Tibial artery (tissue), 4 donors: ENCODE data around the gene SIRPA.

Experiments
- DNase-seq, 2 donors: peaks; one replicate each; pipeline ENCODE4 v3.0.0-alpha.2; 2019
- H3K27ac ChIP-seq, 2 donors: fragments of 200-600 bp; sonication (generic) in 1 of 2; 1 replicate in 1 of 2; 2 replicates in 1 of 2; pipeline ENCODE4 v1.5.1; 2018 to 2019; ENCODE audit warnings: mild to moderate bottlenecking in 1 of 2
- H3K27me3 ChIP-seq, 2 donors: fragments of 200-600 bp; sonication (generic) in 1 of 2; one replicate each; pipeline versions ENCODE4 v1.5.1 to v1.6.0; 2016 to 2019
- H3K36me3 ChIP-seq, 3 donors: fragments of 200-600 bp; sonication (generic) in 2 of 3; one replicate each; pipeline ENCODE4 v1.5.1; 2016 to 2019; ENCODE audit warnings: mild to moderate bottlenecking in 2 of 3
- H3K4me1 ChIP-seq, 4 donors: fragments of 200-600 bp; sonication (generic) in 2 of 4; 1 replicate in 3 of 4; 2 replicates in 1 of 4; pipeline ENCODE4 v1.5.1; 2016 to 2019
- H3K4me3 ChIP-seq, 2 donors: fragments of 200-600 bp; sonication (generic) in 1 of 2; 1 replicate in 1 of 2; 2 replicates in 1 of 2; pipeline ENCODE4 v1.5.1; 2018 to 2019; ENCODE audit warnings: mild to moderate bottlenecking in 2 of 2
- H3K9me3 ChIP-seq, 3 donors: fragments of 200-600 bp; sonication (generic) in 1 of 3; one replicate each; pipeline ENCODE4 v1.5.1; 2016 to 2019
- intact Hi-C: fragments of 100-400 bp; cut with DNase I; formaldehyde crosslinking; loops from one replicate; pipeline ENCODE4 v1.15.0; 2023; ENCODE audit warnings: low total_unique reads
- TF ChIP-seq, protein P1 (sequence below), 2 experiments: fragments of 200-600 bp in 1 of 2; fragments of 450-650 bp in 1 of 2; IDR thresholded peaks; one replicate each; pipeline ENCODE4 v1.5.1; 2017 to 2019; ENCODE audit warnings: antibody characterized with exemption in 2 of 2, mild to moderate bottlenecking in 1 of 2, moderate library complexity in 1 of 2

The SIRPA gene

DNA sequence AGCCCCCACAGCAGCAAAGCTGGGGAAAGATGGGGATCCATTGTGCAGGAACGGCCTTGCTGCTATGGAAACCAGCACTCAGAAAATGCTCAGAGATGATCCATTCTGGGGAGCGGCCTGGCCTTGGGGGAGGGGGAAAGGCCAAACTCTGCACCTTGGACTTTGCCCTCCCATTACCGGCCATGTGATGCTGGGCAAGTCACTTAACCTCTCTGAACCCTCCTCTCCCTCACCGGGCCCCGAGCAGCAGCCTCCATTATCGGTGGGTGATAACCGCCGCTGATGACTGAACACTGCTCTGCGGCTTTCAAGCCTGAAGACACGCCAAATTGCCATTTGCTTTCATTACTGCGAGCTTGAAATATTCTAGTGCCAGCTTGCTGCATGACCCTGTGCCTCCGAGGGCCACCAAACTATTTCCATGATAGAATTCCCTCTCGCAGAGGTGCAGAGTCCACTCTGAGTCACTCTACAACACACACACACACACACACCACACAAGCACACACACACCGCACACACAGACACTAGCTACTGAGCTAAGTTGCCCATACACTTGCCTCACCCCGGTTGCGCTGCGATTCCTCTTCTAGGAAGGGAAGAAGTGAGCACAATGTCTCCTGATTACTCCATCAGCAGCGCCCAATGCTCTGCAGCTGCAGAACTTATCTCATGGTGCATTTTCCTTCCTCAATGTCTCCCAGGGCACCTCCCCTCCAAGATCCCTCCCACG, 20.6 kb upstream of the SIRPA start:
- Histone ChIP-seq H3K36me3 (no peaks in the 10 kb centered on the region), H3K4me3 (no peak overlapping the region), H3K27ac (no peak overlapping the region), H3K9me3 (no peaks in the 10 kb centered on the region), H3K4me1 (peaks cover 0 to 3% (median 0%) of the 10 kb centered on the region in 4 donors), H3K27me3 (peaks cover 0 to 19% of the 10 kb centered on the region in 2 donors)
- TF ChIP-seq, protein P1, sequence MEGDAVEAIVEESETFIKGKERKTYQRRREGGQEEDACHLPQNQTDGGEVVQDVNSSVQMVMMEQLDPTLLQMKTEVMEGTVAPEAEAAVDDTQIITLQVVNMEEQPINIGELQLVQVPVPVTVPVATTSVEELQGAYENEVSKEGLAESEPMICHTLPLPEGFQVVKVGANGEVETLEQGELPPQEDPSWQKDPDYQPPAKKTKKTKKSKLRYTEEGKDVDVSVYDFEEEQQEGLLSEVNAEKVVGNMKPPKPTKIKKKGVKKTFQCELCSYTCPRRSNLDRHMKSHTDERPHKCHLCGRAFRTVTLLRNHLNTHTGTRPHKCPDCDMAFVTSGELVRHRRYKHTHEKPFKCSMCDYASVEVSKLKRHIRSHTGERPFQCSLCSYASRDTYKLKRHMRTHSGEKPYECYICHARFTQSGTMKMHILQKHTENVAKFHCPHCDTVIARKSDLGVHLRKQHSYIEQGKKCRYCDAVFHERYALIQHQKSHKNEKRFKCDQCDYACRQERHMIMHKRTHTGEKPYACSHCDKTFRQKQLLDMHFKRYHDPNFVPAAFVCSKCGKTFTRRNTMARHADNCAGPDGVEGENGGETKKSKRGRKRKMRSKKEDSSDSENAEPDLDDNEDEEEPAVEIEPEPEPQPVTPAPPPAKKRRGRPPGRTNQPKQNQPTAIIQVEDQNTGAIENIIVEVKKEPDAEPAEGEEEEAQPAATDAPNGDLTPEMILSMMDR (IDR thresholded peaks at IDR 0.05) = no peak
- intact Hi-C loops = no loop called here
- DNase-seq = peak in 1 of 2 donors; percentile 59

DNA sequence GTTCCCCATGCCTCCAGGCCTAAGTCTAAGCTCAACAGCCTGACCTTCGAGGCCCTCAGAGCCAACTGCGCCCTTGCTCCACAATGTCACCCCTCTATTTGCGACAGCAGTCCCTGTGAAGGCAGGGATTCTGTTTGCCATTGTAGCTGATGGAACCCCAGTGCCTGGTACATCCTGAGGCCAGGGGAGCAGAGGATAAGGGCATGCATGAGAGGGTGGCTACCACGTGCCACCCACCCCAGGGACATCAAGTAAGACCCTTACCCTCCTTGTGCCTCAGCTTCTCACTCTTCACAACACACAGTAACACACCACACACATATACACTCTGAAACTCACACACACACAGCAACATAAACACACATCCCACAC, 20.0 kb upstream of the SIRPA start:
- Histone ChIP-seq H3K4me3 (no peak overlapping the region), H3K4me1 (peaks cover 0 to 3% (median 0%) of the 10 kb centered on the region in 4 donors), H3K27ac (no peak overlapping the region), H3K9me3 (no peaks in the 10 kb centered on the region), H3K27me3 (peaks cover 0 to 19% of the 10 kb centered on the region in 2 donors), H3K36me3 (no peaks in the 10 kb centered on the region)
- DNase-seq = no peak
- TF ChIP-seq, protein P1 (IDR thresholded peaks at IDR 0.05) = no peak
- intact Hi-C loops = no loop called here

DNA sequence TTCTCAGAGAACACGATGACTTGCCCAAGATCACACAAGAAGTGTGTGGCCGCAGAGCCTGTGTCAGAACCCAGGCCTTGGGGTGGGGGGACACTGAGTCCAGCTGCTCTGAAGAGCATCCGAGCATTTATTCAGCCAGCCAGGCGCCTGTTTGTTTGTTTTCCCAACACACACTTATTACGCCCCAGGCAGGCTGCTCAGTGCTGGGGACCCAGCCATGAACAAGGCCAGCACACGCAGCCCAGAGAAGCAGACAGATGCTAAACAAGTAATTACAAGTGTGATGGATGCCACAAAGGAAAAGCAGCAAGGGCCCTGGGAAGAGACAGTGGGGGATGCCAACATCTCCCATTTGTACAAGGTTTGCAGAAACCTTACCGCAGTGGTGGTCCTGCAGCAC, 19.4 kb upstream of the SIRPA start:
- no peak for DNase-seq
- Histone ChIP-seq H3K4me3 (no peak overlapping the region), H3K4me1 (peaks cover 0 to 6% (median 0%) of the 10 kb centered on the region in 4 donors), H3K9me3 (no peaks in the 10 kb centered on the region), H3K36me3 (no peaks in the 10 kb centered on the region), H3K27me3 (peaks cover 0 to 19% of the 10 kb centered on the region in 2 donors), H3K27ac (no peak overlapping the region)
- intact Hi-C loops = no loop called here
- TF ChIP-seq, protein P1 (IDR thresholded peaks at IDR 0.05) = no peak

DNA sequence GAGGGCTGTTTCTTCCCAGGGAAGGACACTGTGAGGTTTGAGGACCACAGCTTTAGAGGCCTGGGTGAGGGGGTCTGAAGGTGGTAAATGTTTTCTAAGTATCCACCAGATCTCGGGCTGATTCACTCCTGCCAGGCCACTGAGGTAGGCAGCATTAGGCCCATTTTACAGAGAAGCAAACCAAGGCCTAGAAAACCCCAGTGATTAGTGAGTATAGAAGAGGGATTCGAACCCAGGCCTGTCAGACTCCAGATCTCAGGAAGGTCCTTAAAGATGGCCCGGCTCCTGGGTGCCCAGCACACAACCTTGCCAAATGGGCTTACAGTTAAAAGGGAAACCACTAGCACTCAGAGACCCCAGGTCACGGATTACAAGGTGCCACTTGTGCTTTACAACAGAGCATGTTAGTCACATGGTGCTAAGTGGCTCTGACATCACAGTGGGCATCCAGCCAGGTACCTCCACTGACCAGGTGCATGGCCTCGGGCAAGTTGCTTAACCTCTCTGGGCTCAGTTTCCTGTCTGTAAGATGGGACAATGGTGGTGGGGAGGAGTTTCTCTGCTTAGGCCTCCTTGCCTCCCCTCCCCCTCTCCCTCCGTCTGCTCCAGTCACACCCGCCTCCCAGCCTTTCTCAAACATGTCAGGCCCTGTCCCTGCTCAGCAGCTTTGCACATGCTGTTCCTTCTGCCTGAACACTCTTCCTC, 18.8 kb upstream of the SIRPA start:
- Histone ChIP-seq H3K4me1 (peaks cover 0 to 12% (median 4%) of the 10 kb centered on the region in 4 donors), H3K9me3 (no peaks in the 10 kb centered on the region), H3K27ac (no peak overlapping the region), H3K4me3 (no peak overlapping the region), H3K27me3 (peaks cover 0 to 17% of the 10 kb centered on the region in 2 donors), H3K36me3 (no peaks in the 10 kb centered on the region)
- intact Hi-C loops = no loop called here
- TF ChIP-seq, protein P1 (IDR thresholded peaks at IDR 0.05) = no peak
- DNase-seq = no peak

DNA sequence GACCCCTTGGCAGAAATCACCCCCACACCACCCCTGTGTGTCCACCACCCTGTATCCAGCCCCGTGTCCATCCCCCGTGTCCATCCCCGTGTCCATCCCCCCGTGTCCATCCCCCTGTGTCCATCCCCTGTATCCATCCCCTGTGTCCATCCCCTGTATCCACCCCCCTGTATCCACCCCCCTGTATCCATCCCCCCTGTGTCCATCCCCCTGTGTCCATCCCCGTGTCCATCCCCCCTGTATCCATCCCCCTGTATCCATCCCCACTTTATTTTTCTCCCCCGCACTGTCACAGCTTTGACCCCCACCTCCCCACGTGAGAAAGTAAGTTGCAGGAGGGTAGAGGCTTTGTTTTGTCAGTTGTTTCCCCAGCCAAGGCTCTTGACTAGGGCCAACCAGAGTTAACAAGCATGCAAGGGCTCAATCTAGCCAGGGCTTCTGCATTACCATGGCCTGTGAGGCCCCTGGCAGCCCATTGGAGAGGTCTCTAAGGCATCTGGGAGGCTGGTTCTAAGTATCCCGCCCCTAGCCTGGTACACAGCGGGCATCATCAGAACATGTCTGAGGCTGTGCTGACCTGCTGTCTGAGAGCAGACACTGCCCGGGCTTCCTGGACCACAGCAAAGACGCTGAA, 18.1 kb upstream of the SIRPA start:
- Histone ChIP-seq H3K27ac (no peak overlapping the region), H3K9me3 (no peaks in the 10 kb centered on the region), H3K4me1 (peaks cover 0 to 17% (median 8%) of the 10 kb centered on the region in 4 donors), H3K36me3 (no peaks in the 10 kb centered on the region), H3K27me3 (peaks cover 0 to 10% of the 10 kb centered on the region in 2 donors), H3K4me3 (no peak overlapping the region)
- TF ChIP-seq, protein P1 (IDR thresholded peaks at IDR 0.05) = no peak
- no peak for DNase-seq
- intact Hi-C loops = no loop called here
